ENCODE data around the gene ATAD2B.

Gene ATAD2B

GRCh38 chr2:23699580-23699925 is 227.4 kb downstream of the ATAD2B start:
- DNase-seq (ENCODE audit: low read depth): no peak

- no peak for DNase-seq (ENCODE audit: low read depth)
These were observed 228.0 kb downstream of the ATAD2B start for GRCh38 chr2:23698721-23699579.
